GM19351 (cell line): ENCODE measurements around the gene TNFRSF14.
A peak's percentile ranks its signal among the peaks of the same experiment; 100 is the strongest.

Experiments used
- ATAC-seq: cut with Tn5 transposase; IDR thresholded peaks from one replicate; pipeline ENCODE4 v1.9.1; 2021; ENCODE audit warnings: mild to moderate bottlenecking, moderate library complexity; ENCODE audit not compliant: unreplicated experiment

Gene TNFRSF14

GRCh38 chr1:2556277-2556677, at the start of gene TNFRSF14:
TNFRSF14 (plus strand) TSS chr1:2556371; CDS start chr1:2556665, 294 bp downstream.
- ATAC-seq, result peak; percentile 50

- ATAC-seq, result no peak
These were observed 49.1 kb upstream of the TNFRSF14 start for GRCh38 chr1:2506901-2507565.

DNA sequence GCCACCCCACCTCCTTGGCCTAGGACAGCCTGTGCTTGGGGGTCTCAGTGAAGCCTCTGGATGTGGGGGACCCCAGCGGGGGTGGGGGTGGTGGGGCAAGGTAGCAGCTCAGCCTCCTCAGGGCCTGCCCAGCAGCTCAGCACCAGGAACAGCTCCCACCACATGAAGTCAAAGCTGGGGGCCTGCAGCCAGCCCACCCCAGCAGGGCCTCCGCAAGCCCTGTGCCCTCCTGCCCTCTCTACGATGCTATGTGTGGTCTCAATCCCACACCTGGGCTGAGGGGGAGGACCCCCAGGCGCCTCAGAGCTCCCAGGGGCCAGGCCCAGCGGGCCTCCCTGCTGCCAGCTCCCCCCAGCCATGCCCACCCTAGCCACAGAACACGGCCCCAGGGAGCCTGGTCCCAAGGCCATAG, 48.4 kb upstream of the TNFRSF14 start:
- no peak for ATAC-seq

DNA sequence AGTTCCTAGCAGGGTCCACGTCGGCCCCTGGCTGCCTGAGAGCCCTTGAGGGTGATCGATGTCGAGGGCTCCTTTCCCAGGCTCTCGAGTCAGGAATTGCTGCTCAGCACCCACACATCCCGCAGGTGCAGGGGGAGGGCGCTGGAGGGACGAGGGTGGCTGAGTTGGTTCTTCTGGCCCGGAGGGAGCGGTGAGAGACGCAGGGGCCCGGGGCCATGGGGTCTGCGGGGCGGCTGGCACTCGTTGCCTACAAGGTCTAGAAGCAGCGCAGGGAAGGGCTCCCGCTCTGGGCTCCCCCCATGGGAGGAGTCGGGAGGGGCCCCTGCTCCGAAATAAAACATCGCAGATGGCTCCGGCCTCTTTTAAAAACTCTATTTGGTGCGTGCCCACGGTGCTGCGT, 48.0 kb upstream of the TNFRSF14 start:
- no peak for ATAC-seq

DNA sequence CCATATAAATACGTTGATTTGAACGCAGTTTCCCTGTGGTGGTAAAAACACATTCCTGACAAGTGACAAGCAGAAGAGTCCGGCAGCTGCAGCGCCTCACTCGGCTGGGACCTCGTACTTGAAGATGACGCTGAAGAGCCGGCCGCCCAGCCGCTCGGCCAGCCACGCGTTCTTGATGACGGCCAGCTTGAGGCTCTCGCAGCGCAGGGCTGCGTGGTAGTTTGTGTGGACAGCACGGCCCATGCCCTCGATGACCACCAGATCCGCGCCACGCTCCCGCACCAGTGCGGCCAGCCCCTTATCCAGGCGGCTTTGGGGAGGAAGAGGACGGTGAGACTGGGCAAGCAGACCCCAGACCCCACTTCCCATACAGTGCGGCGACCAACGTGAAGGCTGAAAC, 47.4 kb upstream of the TNFRSF14 start:
- no peak for ATAC-seq

GRCh38 chr1:2509589-2509988, 46.6 kb upstream of the TNFRSF14 start:
- no peak for ATAC-seq

DNA sequence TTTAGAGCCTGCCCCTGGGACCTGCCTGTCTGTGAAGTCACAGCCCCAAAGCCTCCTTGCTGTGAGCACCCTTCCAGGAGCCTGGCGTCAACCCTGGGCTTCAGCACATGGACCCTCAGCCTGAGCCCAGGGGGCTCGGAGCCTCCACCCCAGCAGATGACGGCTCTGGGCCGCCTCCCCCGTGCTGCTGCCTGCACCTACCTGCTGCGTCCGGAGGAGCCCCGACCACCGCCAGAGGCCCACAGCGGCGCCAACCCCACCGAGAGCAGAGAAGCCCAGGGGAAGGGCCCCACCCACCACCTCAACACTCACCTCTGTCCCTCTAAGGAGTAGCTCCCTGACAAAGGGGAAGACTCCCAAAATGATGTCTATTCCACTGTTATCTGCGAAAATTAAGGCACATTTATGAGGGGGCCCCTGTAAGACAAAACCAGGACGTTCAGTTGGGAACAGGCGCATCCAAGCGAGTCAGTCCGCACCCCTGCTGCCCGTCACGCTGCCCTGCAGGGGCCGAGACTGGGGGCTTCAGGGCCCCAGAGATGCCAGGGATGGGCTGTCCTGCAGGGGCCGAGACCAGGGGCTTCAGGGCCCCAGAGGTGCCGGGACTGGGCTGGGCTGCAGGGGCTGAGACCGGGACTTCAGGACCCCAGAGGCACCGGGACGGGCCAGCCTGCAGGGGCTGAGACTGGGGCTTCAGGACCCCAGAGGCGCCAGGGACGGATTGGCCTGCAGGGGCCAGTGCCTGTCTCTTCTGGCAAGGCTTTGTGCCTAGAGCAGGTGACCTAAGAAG, 45.6 kb upstream of the TNFRSF14 start:
- ATAC-seq, result no peak

- no peak for ATAC-seq
These were observed 43.2 kb upstream of the TNFRSF14 start for GRCh38 chr1:2512862-2513421.

DNA sequence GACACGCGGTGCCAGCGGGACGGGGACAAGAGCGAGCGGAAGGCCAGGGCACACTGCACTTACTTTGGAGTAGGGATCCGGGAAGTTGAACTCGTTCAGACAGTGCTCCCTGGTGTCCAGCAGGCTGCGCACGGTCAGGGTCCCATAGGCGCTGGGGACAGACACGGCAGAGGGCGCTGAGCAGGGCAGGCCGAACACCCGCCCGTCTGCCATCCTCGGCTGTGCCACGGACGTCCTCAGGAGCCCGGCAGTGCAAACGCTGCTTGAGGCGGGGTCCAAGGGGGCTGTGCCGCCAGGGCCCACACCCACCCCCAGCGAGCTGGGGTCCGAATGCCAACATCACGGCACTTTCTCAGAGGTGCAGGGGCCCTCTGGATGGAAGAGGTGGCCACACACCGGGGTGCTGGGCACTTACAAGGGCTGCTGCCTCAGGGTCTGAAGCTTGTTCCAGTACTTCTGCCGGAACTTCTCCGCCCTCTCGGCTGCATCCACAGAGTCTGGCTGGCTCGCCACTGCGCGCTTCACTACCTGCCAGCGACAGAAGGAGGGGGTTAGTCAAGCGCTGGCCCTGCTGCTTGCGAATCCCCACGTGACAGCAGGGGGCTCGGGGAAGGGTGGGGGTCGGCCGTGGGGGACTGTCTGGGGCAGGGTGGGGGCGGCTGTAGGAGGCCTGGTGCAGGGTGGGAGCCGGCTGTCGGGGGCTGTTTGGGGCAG, 42.1 kb upstream of the TNFRSF14 start:
- no peak for ATAC-seq

GRCh38 chr1:2514863-2515762, 41.1 kb upstream of the TNFRSF14 start:
- no peak for ATAC-seq

GRCh38 chr1:2515763-2516080, 40.4 kb upstream of the TNFRSF14 start:
- ATAC-seq, result no peak

GRCh38 chr1:2516124-2516523, 40.0 kb upstream of the TNFRSF14 start:
- ATAC-seq, result no peak

GRCh38 chr1:2516946-2517345, 39.2 kb upstream of the TNFRSF14 start:
- no peak for ATAC-seq

GRCh38 chr1:2517966-2518365, 38.2 kb upstream of the TNFRSF14 start:
- ATAC-seq, result no peak

DNA sequence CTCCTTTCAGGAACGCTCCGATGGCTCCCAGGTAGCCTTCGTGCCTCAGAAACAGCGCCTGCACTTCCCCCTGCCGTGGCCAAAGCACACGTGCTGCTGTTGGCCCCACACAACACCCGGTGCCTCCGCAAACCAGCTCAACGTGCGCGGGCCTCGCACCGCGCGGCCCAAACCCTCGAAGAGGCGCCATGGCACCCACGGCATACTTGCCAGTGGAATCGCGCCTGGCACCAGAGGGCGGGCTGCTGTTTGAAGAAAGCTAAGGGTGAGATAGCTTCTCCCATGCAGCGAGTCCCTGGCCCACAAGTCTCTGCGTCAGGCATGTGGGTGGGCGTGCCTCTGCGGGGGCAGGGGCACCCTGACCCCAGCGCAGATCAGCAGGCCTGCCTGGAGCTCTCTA, 37.6 kb upstream of the TNFRSF14 start:
- ATAC-seq, result no peak

GRCh38 chr1:2519029-2519685, 37.0 kb upstream of the TNFRSF14 start:
- no peak for ATAC-seq

- ATAC-seq, result no peak
These were observed 36.4 kb upstream of the TNFRSF14 start for GRCh38 chr1:2519729-2520128.

GRCh38 chr1:2520206-2520605, 36.0 kb upstream of the TNFRSF14 start:
- ATAC-seq, result no peak

GRCh38 chr1:2520806-2521205, 35.4 kb upstream of the TNFRSF14 start:
- no peak for ATAC-seq

DNA sequence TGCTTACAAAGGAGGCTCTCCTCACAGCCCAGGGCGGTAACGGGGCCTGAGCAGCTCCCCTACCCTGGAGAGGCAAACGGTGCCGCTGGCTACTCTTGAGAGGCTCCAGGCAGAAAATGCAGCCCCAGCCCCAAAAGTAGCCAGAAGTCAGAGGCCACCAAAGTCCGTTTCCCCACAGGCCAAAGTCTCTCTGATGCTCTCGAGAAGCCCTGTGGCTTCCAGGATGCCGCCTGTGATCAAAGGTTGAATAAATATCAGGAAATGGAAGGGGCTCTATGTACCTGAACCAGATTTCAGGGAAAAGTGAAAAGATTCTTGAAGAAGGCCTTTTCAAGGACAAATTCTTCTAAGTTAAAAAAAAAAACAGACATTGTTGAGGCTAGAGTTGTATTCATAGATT, 33.9 kb upstream of the TNFRSF14 start:
- ATAC-seq, result no peak
